Measurements from ENCODE around the gene C1orf35. TPM values are rescaled to one million over a fixed set of nuclear protein-coding genes. Genes with fewer than 3 reads are reported as not detected.

Gene C1orf35
- total RNA-seq, 3 donors from 2014 or later = 10.6 to 15.7 (median 13.9) TPM

DNA sequence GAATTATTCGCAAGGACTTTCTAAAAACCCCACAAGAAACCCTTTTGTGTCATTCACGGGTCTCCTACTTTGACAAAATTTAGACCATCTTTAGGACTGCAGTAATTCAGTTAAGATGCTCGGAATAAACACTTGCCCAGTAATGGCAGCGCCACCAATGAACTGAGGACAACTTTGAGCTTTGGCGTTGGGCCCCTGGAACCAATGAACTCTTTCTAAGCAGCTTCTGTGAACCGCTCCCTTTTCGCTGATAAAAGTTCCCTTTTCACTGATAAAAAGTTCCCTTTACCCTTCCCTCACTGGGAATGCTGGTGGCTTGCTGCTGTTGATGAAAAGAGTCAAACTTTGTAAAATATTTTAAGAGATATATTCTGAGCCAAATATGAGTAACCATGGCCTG lies 7.4 kb upstream of the C1orf35 start:
- peaks cover 9% of the 10 kb centered on the region for H3K4me1 ChIP-seq (ENCODE audit: low read depth)
- no peaks in the 10 kb centered on the region for H3K9me3 ChIP-seq
- no peak for ATAC-seq
- no peak for DNase-seq
- TF ChIP-seq, protein P1, sequence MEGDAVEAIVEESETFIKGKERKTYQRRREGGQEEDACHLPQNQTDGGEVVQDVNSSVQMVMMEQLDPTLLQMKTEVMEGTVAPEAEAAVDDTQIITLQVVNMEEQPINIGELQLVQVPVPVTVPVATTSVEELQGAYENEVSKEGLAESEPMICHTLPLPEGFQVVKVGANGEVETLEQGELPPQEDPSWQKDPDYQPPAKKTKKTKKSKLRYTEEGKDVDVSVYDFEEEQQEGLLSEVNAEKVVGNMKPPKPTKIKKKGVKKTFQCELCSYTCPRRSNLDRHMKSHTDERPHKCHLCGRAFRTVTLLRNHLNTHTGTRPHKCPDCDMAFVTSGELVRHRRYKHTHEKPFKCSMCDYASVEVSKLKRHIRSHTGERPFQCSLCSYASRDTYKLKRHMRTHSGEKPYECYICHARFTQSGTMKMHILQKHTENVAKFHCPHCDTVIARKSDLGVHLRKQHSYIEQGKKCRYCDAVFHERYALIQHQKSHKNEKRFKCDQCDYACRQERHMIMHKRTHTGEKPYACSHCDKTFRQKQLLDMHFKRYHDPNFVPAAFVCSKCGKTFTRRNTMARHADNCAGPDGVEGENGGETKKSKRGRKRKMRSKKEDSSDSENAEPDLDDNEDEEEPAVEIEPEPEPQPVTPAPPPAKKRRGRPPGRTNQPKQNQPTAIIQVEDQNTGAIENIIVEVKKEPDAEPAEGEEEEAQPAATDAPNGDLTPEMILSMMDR (IDR thresholded peaks at IDR 0.05) = no peak
- no peak overlapping the region for H3K4me3 ChIP-seq
- intact Hi-C loops (cut with DNase I, micrococcal nuclease) = no loop called here
- H3K36me3 ChIP-seq (ENCODE audit: low read depth) = no peaks in the 10 kb centered on the region

DNA sequence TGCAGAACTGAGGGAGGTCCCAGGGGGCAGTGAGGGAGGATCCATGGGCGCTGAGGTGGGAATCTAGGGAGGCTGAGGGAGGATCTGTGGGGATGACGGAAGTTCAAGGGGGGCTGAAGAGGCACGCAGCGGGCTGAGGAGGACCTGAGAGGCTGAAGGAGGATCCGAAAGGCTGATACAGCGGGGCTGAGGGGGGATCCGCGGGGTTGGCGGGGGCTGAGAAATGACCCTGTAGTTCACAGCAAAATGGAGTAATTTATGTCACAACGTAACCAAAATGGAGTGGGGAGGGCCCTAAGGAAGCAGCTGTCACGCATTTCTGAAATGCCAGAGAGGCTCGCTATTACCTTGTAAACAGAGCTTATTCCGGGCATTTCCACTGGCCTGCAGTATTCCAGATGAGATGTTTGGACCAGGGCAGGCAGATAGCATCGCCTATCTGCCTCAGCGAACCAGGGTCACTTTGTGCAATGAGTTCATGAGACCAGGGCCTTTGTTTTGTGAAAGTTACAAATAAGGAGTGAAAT lies 6.9 kb upstream of the C1orf35 start:
- Histone ChIP-seq H3K4me1 (ENCODE audit: low read depth) (peaks cover 9% of the 10 kb centered on the region), H3K4me3 (peak overlapping the region; percentile 75), H3K9me3 (no peaks in the 10 kb centered on the region), H3K36me3 (ENCODE audit: low read depth) (no peaks in the 10 kb centered on the region)
- TF ChIP-seq, protein P1 (IDR thresholded peaks at IDR 0.05) = no peak
- ATAC-seq = no peak
- intact Hi-C loops (cut with DNase I, micrococcal nuclease) = no loop called here
- DNase-seq = peak in 1 of 3 donors; percentile 61

DNA sequence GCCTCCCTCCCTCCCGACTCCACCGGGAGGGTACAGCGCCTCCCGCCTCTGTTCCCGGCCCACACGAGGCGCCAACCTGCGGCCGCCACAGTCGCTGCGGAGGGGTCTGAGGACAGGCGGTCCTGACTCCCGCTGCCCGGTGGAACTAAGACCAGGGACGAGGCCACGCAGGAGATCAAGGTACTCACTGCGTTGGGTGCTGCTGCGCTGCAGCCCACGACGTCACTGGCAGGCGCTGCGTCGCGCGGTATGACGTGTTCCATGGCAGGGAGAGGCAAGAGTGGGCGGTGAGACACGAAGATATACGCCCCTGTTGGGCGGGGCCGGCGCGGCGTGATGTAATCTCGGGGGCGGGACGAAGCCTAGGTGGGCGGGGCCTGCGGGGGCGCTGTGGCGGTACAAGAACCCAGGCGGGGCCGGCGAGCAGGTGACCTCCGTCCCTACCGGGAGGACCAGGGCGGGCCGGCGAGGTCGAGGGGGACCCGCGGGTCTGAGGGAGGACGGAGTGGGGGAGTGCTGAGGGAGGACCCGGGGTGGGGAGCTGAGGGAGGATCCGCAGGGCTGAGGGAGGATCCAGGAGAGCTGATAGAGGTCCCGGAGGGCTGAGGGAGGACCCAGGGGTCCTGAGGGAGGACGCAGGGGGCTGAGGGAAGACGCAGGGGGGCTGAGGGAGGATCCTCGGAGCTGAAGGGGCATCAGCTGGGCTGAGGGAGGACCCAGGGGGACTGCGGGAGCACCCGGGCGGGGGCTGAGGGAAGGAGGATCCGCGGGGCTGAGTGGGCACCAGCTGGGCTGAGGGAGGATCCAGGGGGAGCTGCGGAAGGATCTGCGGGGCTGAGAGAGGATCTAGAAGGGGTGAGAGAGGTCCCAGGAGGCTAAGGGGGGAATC lies 6.2 kb upstream of the C1orf35 start, which contains the start of gene MRPL55:
Gene MRPL55 (minus strand): TSS at position 227 of the 889 bp plus-strand sequence. CDS start 1,039 bp downstream, outside the sequence.
- ATAC-seq (peak; percentile 99), DNase-seq (peak; percentile 98 to 100 (median 100))
- H3K4me1 ChIP-seq (ENCODE audit: low read depth) = peaks cover 9% of the 10 kb centered on the region
- TF ChIP-seq, protein P1 (IDR thresholded peaks at IDR 0.05) = peak; percentile 12
- intact Hi-C loops (cut with DNase I, micrococcal nuclease) = no loop called here
- H3K4me3 ChIP-seq = peak within 1 kb of the TSS; percentile 75
- no peaks in the 10 kb centered on the region for H3K36me3 ChIP-seq (ENCODE audit: low read depth)
- no peaks in the 10 kb centered on the region for H3K9me3 ChIP-seq

DNA sequence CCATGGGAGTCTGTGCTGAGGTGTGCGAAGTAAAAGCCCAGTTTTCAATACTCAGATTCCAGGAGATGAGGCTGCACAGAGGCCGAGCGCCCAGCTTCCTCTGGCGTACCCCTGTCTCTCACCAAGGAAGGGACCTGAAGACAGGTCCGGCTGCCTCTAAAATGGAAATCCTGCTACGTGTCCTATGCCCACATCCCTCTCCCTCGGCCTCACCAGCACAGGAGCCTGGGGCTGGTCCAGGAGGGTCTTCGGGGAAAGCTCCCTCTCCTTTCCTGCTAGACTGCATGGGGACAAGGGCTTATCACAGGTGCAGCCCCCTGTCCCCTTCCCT lies 5.6 kb upstream of the C1orf35 start:
- ATAC-seq (peak; percentile 2), DNase-seq (no peak)
- intact Hi-C loops (cut with DNase I, micrococcal nuclease) = no loop called here

DNA sequence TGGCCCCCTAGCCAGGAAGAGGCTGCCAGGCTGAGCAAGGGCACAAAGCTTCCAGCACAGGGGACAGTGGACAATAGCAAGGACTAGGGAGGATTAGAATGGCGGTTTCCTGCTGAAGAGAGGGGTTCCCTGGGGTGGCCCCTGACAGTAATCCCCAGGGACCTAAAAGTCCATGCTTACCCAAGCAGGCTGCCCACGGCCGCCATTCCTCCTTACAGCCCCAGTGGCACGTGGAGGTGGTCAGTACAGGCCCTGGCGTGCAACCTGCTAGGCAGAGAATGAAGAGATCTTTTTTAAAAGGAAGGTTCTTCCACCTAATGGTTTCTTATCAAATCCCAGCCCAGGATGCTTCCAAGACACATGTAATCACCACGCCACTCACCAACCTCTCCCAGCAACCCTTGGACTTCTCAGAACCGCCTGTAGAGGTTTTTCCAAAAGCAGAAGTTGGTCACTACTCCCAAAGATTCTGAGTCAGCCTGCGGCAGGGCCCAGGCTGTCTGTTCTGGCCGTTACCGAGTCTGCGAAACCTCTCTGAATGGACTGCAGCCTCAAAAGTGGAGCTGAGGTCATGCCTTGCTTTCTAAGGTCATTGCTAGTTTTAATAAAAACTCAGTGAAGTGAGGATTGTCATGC lies 5.0 kb upstream of the C1orf35 start:
- Histone ChIP-seq H3K4me3 (no peak overlapping the region), H3K4me1 (ENCODE audit: low read depth) (peaks cover 14% of the 10 kb centered on the region), H3K9me3 (no peaks in the 10 kb centered on the region), H3K36me3 (ENCODE audit: low read depth) (no peaks in the 10 kb centered on the region)
- ATAC-seq = no peak
- DNase-seq = no peak
- TF ChIP-seq, protein P1 (IDR thresholded peaks at IDR 0.05) = no peak
- intact Hi-C loops (cut with DNase I, micrococcal nuclease) = no loop called here

More for the DNA sequence above, 5.6 kb upstream of the C1orf35 start:
- TF ChIP-seq, protein P1 (IDR thresholded peaks at IDR 0.05) = no peak
- peaks cover 11% of the 10 kb centered on the region for H3K4me1 ChIP-seq (ENCODE audit: low read depth)
- H3K4me3 ChIP-seq = peak overlapping the region; percentile 75
- no peaks in the 10 kb centered on the region for H3K36me3 ChIP-seq (ENCODE audit: low read depth)
- no peaks in the 10 kb centered on the region for H3K9me3 ChIP-seq
